Stimulated activated CD4-positive, alpha-beta T cell treated with anti-CD3 and anti-CD28 coated beads, Interleukin-4, amount 100 ng/mL, for 24 hours (primary cell): ENCODE measurements around the gene DES.

Experiments
- DNase-seq: peaks from one replicate; pipeline ENCODE4 v3.0.0-alpha.2; 2020

Gene DES

GRCh38 chr2:219475697-219476651, 57.8 kb downstream of the DES start:
- peak; percentile 65 for DNase-seq
